ENCODE measurements around the gene WDSUB1.

WDSUB1 gene

DNA sequence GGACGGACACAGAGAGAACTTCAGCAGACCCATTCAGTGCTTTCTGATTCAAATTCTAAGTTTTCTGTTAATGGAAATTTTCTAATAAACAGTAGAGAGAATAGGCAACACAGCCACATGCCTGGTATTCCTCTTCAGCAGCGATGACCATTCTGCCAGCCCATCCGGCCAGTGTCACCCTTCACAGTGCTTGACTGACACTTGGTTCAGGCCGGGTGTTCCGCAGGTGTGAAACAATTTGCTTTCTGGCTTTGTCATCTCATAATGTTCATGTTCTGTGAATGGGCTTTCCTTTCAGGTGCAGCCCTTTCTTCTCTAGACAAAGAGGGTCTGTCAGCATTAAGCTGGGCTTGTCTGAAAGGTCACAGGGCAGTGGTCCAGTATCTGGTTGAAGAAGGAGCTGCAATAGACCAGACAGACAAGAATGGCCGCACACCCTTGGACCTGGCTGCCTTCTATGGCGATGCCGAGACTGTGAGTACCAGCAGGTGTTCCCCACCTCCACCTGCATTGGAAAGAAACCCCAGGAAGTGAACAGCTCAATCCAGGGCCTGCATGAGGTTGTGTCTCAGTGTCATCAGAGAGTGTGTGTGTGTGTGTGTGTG lies 67.0 kb downstream of the WDSUB1 start:
- Histone ChIP-seq H2BK120ac (ENCODE audit: insufficient read depth, low read length, poor library complexity) (no peak overlapping the region), H2AK5ac (ENCODE audit: low read length) (no peak overlapping the region), H3K4me3 (ENCODE audit: low read depth, low read length) (peak overlapping the region; percentile 37), H3K9me3 (ENCODE audit: insufficient read depth, low read depth, low read length) (no peaks in the 10 kb centered on the region), H3K4me1 (ENCODE audit: control insufficient read depth in 1 of 2, insufficient read depth in 2 of 2, low read length in 2 of 2) (no peaks in the 10 kb centered on the region), H2BK5ac (ENCODE audit: low read depth, low read length, poor library complexity) (no peak overlapping the region), H3K9ac (ENCODE audit: low read length) (no peak overlapping the region), H2BK12ac (ENCODE audit: low read length) (no peak overlapping the region), H3K27ac (ENCODE audit: low read depth, low read length) (no peak overlapping the region), H3K4me2 (ENCODE audit: low read length) (no peak overlapping the region), H3K36me3 (ENCODE audit: control insufficient read depth in 1 of 2, insufficient read depth in 2 of 2, low read length in 2 of 2) (peaks cover 57 to 62% of the 10 kb centered on the region in 2 experiments), H3K79me1 (ENCODE audit: low read length) (no peaks in the 10 kb centered on the region), H3K14ac (ENCODE audit: low read length) (no peak overlapping the region), H3K23ac (ENCODE audit: low read length) (no peak overlapping the region), H4K91ac (ENCODE audit: low read depth, low read length) (no peak overlapping the region), H4K8ac (ENCODE audit: low read depth, low read length) (no peak overlapping the region), H2AFZ (ENCODE audit: insufficient read depth, low read length, poor library complexity) (no peak overlapping the region), H3K18ac (ENCODE audit: low read length) (no peak overlapping the region), H3K79me2 (ENCODE audit: control insufficient read depth, insufficient read depth, low read length, poor library complexity) (no peaks in the 10 kb centered on the region), H4K12ac (ENCODE audit: low read depth, low read length) (no peak overlapping the region), H3K4ac (ENCODE audit: low read depth, low read length) (no peak overlapping the region), H3K27me3 (ENCODE audit: insufficient read depth, low read length) (no peaks in the 10 kb centered on the region)
- WGBS (ENCODE audit: extremely low coverage, insufficient coverage, insufficient read length) = no CpG with 5 or more reads among the region's 8 CpGs
- no peak for DNase-seq

DNA sequence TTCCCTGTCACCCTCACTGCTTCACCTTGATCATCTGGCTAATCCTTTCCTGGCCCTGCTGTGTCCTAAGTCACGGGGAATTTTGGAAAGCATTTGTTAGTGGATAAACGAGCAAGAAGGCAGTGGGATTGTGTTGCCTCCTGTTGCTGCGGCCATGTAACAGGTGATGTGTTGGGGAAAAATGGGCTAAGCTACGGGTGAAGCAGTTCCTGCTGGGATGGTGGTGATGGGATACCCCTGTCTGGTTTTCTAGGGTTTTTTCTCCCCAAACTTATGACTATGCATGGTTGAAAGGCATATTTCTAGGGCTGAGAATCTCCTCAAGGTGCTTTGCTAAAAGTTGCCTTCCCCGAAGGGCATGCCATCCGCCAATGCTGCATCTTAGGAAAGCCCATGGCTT lies 68.1 kb downstream of the WDSUB1 start:
- Histone ChIP-seq H3K14ac (ENCODE audit: low read length) (no peak overlapping the region), H4K8ac (ENCODE audit: low read depth, low read length) (no peak overlapping the region), H3K4me3 (ENCODE audit: low read depth, low read length) (no peak overlapping the region), H2AFZ (ENCODE audit: insufficient read depth, low read length, poor library complexity) (no peak overlapping the region), H2BK5ac (ENCODE audit: low read depth, low read length, poor library complexity) (no peak overlapping the region), H3K18ac (ENCODE audit: low read length) (no peak overlapping the region), H3K27ac (ENCODE audit: low read depth, low read length) (no peak overlapping the region), H3K79me1 (ENCODE audit: low read length) (peaks cover 2% of the 10 kb centered on the region), H3K4me2 (ENCODE audit: low read length) (no peak overlapping the region), H3K4me1 (ENCODE audit: control insufficient read depth in 1 of 2, insufficient read depth in 2 of 2, low read length in 2 of 2) (peaks cover 3 to 4% of the 10 kb centered on the region in 2 experiments), H3K9me3 (ENCODE audit: insufficient read depth, low read depth, low read length) (no peaks in the 10 kb centered on the region), H2BK120ac (ENCODE audit: insufficient read depth, low read length, poor library complexity) (no peak overlapping the region), H3K4ac (ENCODE audit: low read depth, low read length) (no peak overlapping the region), H3K36me3 (ENCODE audit: control insufficient read depth in 1 of 2, insufficient read depth in 2 of 2, low read length in 2 of 2) (peaks cover 51 to 55% of the 10 kb centered on the region in 2 experiments), H3K79me2 (ENCODE audit: control insufficient read depth, insufficient read depth, low read length, poor library complexity) (no peaks in the 10 kb centered on the region), H3K27me3 (ENCODE audit: insufficient read depth, low read length) (no peaks in the 10 kb centered on the region), H4K12ac (ENCODE audit: low read depth, low read length) (peak overlapping the region; percentile 48), H3K9ac (ENCODE audit: low read length) (peak overlapping the region; percentile 5), H3K23ac (ENCODE audit: low read length) (no peak overlapping the region), H4K91ac (ENCODE audit: low read depth, low read length) (no peak overlapping the region), H2BK12ac (ENCODE audit: low read length) (no peak overlapping the region), H2AK5ac (ENCODE audit: low read length) (no peak overlapping the region)
- no CpG with 5 or more reads among the region's 6 CpGs for WGBS (ENCODE audit: extremely low coverage, insufficient coverage, insufficient read length)
- DNase-seq = no peak

DNA sequence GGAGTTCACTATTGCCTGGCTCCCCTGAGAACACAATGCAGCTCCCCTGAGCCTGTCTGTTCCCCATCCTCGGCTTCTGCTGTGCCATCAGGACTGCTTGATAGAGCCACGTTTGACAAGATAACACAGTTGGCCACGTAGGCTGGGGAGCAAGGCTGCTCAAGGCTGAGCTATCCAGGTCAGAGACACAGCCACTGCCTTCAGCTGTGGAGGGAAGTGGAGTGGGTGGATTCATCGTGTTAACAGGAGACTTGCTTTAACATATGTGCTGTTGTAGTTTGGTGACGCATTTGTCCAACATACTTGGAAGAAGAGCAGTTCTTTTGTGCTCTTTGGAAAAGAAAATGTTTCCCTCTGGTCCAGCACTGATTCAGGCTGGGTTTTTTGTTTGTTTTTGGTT lies 68.8 kb downstream of the WDSUB1 start:
- H3K23ac ChIP-seq (ENCODE audit: low read length) = no peak overlapping the region
- no peak overlapping the region for H2BK12ac ChIP-seq (ENCODE audit: low read length)
- H2AK5ac ChIP-seq (ENCODE audit: low read length) = no peak overlapping the region
- H2BK5ac ChIP-seq (ENCODE audit: low read depth, low read length, poor library complexity) = no peak overlapping the region
- no peak overlapping the region for H4K8ac ChIP-seq (ENCODE audit: low read depth, low read length)
- no peak overlapping the region for H4K12ac ChIP-seq (ENCODE audit: low read depth, low read length)
- H3K4me1 ChIP-seq (ENCODE audit: control insufficient read depth in 1 of 2, insufficient read depth in 2 of 2, low read length in 2 of 2) = peaks cover 3 to 5% of the 10 kb centered on the region in 2 experiments
- no peak overlapping the region for H3K9ac ChIP-seq (ENCODE audit: low read length)
- no peak overlapping the region for H3K14ac ChIP-seq (ENCODE audit: low read length)
- no peaks in the 10 kb centered on the region for H3K27me3 ChIP-seq (ENCODE audit: insufficient read depth, low read length)
- H3K79me2 ChIP-seq (ENCODE audit: control insufficient read depth, insufficient read depth, low read length, poor library complexity) = no peaks in the 10 kb centered on the region
- no peak overlapping the region for H3K4me2 ChIP-seq (ENCODE audit: low read length)
- H3K36me3 ChIP-seq (ENCODE audit: control insufficient read depth in 1 of 2, insufficient read depth in 2 of 2, low read length in 2 of 2) = peaks cover 49 to 55% of the 10 kb centered on the region in 2 experiments
- H2BK120ac ChIP-seq (ENCODE audit: insufficient read depth, low read length, poor library complexity) = no peak overlapping the region
- H3K79me1 ChIP-seq (ENCODE audit: low read length) = peaks cover 2% of the 10 kb centered on the region
- no CpG with 5 or more reads among the region's 5 CpGs for WGBS (ENCODE audit: extremely low coverage, insufficient coverage, insufficient read length)
- H3K18ac ChIP-seq (ENCODE audit: low read length) = no peak overlapping the region
- H3K27ac ChIP-seq (ENCODE audit: low read depth, low read length) = no peak overlapping the region
- H2AFZ ChIP-seq (ENCODE audit: insufficient read depth, low read length, poor library complexity) = no peak overlapping the region
- no peak overlapping the region for H4K91ac ChIP-seq (ENCODE audit: low read depth, low read length)
- no peak for DNase-seq
- H3K4me3 ChIP-seq (ENCODE audit: low read depth, low read length) = no peak overlapping the region
- no peaks in the 10 kb centered on the region for H3K9me3 ChIP-seq (ENCODE audit: insufficient read depth, low read depth, low read length)
- H3K4ac ChIP-seq (ENCODE audit: low read depth, low read length) = no peak overlapping the region

DNA sequence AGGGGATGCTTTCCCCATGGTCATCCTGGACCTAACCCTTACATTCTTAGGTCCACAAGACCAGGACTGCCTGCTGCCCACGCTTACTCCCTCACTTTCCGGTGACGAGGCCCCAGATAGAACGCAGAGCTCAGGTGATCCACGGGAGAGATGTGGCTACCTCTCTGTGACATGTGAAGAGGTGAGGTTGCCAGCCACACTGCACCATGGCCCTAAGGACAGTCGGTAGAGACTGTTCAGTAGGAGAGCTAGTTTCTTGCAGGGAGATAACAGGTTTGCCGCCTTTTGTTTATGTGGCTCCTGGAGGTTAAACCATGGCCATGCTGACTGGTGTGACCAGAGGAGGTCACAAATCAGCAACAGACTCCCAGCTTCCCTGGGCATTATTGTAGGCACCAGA lies 71.4 kb downstream of the WDSUB1 start:
- Histone ChIP-seq H3K4me3 (ENCODE audit: low read depth, low read length) (no peak overlapping the region), H3K23ac (ENCODE audit: low read length) (peak overlapping the region; percentile 10), H4K91ac (ENCODE audit: low read depth, low read length) (peak overlapping the region; percentile 3), H2BK12ac (ENCODE audit: low read length) (no peak overlapping the region), H3K4me1 (ENCODE audit: control insufficient read depth in 1 of 2, insufficient read depth in 2 of 2, low read length in 2 of 2) (peaks cover 9 to 19% of the 10 kb centered on the region in 2 experiments), H2AK5ac (ENCODE audit: low read length) (no peak overlapping the region), H3K4me2 (ENCODE audit: low read length) (no peak overlapping the region), H3K18ac (ENCODE audit: low read length) (peak overlapping the region; percentile 5), H3K4ac (ENCODE audit: low read depth, low read length) (no peak overlapping the region), H2BK5ac (ENCODE audit: low read depth, low read length, poor library complexity) (no peak overlapping the region), H3K9me3 (ENCODE audit: insufficient read depth, low read depth, low read length) (no peaks in the 10 kb centered on the region), H3K79me2 (ENCODE audit: control insufficient read depth, insufficient read depth, low read length, poor library complexity) (no peaks in the 10 kb centered on the region), H3K36me3 (ENCODE audit: control insufficient read depth in 1 of 2, insufficient read depth in 2 of 2, low read length in 2 of 2) (peaks cover 46 to 49% of the 10 kb centered on the region in 2 experiments), H3K79me1 (ENCODE audit: low read length) (peaks cover 13% of the 10 kb centered on the region), H3K27me3 (ENCODE audit: insufficient read depth, low read length) (no peaks in the 10 kb centered on the region), H2AFZ (ENCODE audit: insufficient read depth, low read length, poor library complexity) (no peak overlapping the region), H3K9ac (ENCODE audit: low read length) (no peak overlapping the region), H3K14ac (ENCODE audit: low read length) (no peak overlapping the region), H2BK120ac (ENCODE audit: insufficient read depth, low read length, poor library complexity) (no peak overlapping the region), H3K27ac (ENCODE audit: low read depth, low read length) (no peak overlapping the region), H4K12ac (ENCODE audit: low read depth, low read length) (no peak overlapping the region), H4K8ac (ENCODE audit: low read depth, low read length) (no peak overlapping the region)
- no peak for DNase-seq
- WGBS (ENCODE audit: extremely low coverage, insufficient coverage, insufficient read length) = no CpG with 5 or more reads among the region's 7 CpGs
